ENCODE measurements around the gene MT1M.

MT1M gene

DNA sequence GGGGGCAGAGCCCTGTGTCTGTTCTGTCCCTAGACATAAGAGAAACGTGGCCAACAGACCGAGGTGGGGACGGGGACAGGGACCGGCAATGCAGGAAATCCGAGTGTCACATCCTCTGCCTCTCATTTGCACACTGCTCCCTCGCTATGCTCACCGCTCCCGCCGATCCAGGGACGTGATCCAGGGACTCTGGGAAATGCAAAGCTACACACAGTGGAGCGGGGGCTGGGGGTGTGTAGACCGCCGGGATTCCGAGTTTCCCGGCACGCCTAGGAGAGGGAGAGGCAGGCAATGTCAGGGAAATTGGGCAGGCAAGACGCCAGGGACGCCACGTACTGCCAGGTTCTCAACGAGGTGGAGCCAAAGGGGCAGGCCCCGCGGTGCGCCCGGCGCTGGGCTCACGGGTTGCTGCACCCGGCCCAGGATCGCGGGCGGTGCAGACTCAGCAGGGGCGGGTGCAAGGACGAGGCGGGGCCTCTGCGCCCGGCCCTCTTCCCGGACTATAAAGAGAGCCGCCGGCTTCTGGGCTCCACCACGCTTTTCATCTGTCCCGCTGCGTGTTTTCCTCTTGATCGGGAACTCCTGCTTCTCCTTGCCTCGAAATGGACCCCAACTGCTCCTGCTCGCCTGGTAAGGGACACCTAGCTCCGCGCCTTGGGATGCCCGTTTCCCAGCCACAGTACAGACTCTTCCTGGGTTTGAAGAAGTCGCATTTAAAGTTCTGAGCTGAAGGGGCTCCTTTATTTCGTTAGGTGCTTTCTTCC lies 49.7 kb downstream of the MT1M start, which contains the start of gene MT1X (continued):
- no peak for TF ChIP-seq ZNF544 (tag by site-specific recombination; IDR thresholded peaks at IDR 0.05)
- 0 out of 2 replicates have a peak, but pooled peaks have one; percentile 26 for TF ChIP-seq SP7 (tag by site-specific recombination; IDR thresholded peaks at IDR 0.05)
- TF ChIP-seq ZEB2 (tag by site-specific recombination; IDR thresholded peaks at IDR 0.05) = no peak
- no peak for TF ChIP-seq ZNF510 (tag by site-specific recombination; IDR thresholded peaks at IDR 0.05; ENCODE audit: insufficient replicate concordance)
- TF ChIP-seq ZBTB44 (tag by site-specific recombination; IDR thresholded peaks at IDR 0.05) = peak; percentile 25; the same call in 1 of the 2 replicates
- peak; percentile 24; the same call in 1 of the 2 replicates for TF ChIP-seq GLIS2 (tag by site-specific recombination; IDR thresholded peaks at IDR 0.05)
- TF ChIP-seq, protein P1, sequence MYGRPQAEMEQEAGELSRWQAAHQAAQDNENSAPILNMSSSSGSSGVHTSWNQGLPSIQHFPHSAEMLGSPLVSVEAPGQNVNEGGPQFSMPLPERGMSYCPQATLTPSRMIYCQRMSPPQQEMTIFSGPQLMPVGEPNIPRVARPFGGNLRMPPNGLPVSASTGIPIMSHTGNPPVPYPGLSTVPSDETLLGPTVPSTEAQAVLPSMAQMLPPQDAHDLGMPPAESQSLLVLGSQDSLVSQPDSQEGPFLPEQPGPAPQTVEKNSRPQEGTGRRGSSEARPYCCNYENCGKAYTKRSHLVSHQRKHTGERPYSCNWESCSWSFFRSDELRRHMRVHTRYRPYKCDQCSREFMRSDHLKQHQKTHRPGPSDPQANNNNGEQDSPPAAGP (tag by site-specific recombination; IDR thresholded peaks at IDR 0.05) = no peak
- TF ChIP-seq ZFP41 (tag by site-specific recombination; IDR thresholded peaks at IDR 0.05; ENCODE audit: borderline replicate concordance) = no peak
- TF ChIP-seq ZNF174 (tag by site-specific recombination; IDR thresholded peaks at IDR 0.05) = no peak
- peak; percentile 66 for TF ChIP-seq ZIC2 (tag by site-specific recombination; IDR thresholded peaks at IDR 0.05)
- TF ChIP-seq SETDB1 (IDR thresholded peaks at IDR 0.05; ENCODE audit: insufficient read length, low read length) = no peak
- TF ChIP-seq, protein P2, sequence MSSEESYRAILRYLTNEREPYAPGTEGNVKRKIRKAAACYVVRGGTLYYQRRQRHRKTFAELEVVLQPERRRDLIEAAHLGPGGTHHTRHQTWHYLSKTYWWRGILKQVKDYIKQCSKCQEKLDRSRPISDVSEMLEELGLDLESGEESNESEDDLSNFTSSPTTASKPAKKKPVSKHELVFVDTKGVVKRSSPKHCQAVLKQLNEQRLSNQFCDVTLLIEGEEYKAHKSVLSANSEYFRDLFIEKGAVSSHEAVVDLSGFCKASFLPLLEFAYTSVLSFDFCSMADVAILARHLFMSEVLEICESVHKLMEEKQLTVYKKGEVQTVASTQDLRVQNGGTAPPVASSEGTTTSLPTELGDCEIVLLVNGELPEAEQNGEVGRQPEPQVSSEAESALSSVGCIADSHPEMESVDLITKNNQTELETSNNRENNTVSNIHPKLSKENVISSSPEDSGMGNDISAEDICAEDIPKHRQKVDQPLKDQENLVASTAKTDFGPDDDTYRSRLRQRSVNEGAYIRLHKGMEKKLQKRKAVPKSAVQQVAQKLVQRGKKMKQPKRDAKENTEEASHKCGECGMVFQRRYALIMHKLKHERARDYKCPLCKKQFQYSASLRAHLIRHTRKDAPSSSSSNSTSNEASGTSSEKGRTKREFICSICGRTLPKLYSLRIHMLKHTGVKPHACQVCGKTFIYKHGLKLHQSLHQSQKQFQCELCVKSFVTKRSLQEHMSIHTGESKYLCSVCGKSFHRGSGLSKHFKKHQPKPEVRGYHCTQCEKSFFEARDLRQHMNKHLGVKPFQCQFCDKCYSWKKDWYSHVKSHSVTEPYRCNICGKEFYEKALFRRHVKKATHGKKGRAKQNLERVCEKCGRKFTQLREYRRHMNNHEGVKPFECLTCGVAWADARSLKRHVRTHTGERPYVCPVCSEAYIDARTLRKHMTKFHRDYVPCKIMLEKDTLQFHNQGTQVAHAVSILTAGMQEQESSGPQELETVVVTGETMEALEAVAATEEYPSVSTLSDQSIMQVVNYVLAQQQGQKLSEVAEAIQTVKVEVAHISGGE (tag by site-specific recombination; conservative IDR thresholded peaks at IDR 0.05; ENCODE audit: low read depth) = peak; percentile 42; the same call in 1 of the 2 replicates
- TF ChIP-seq ZBTB48 (tag by site-specific recombination; IDR thresholded peaks at IDR 0.05) = peak; percentile 94
- TF ChIP-seq, protein P3, sequence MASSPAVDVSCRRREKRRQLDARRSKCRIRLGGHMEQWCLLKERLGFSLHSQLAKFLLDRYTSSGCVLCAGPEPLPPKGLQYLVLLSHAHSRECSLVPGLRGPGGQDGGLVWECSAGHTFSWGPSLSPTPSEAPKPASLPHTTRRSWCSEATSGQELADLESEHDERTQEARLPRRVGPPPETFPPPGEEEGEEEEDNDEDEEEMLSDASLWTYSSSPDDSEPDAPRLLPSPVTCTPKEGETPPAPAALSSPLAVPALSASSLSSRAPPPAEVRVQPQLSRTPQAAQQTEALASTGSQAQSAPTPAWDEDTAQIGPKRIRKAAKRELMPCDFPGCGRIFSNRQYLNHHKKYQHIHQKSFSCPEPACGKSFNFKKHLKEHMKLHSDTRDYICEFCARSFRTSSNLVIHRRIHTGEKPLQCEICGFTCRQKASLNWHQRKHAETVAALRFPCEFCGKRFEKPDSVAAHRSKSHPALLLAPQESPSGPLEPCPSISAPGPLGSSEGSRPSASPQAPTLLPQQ (tag by site-specific recombination; IDR thresholded peaks at IDR 0.05) = peak; percentile 73; the same call in 1 of the 2 replicates
- TF ChIP-seq ZNF561 (tag by site-specific recombination; IDR thresholded peaks at IDR 0.05; ENCODE audit: borderline replicate concordance) = 0 out of 2 replicates have a peak, but pooled peaks have one; percentile 24
- peak; percentile 46 for TF ChIP-seq EGR2 (tag by site-specific recombination; IDR thresholded peaks at IDR 0.05; ENCODE audit: low read depth)
- TF ChIP-seq, protein P4, sequence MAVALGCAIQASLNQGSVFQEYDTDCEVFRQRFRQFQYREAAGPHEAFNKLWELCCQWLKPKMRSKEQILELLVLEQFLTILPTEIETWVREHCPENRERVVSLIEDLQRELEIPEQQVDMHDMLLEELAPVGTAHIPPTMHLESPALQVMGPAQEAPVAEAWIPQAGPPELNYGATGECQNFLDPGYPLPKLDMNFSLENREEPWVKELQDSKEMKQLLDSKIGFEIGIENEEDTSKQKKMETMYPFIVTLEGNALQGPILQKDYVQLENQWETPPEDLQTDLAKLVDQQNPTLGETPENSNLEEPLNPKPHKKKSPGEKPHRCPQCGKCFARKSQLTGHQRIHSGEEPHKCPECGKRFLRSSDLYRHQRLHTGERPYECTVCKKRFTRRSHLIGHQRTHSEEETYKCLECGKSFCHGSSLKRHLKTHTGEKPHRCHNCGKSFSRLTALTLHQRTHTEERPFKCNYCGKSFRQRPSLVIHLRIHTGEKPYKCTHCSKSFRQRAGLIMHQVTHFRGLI (tag by site-specific recombination; IDR thresholded peaks at IDR 0.05) = 0 out of 2 replicates have a peak, but pooled peaks have one; percentile 35
- TF ChIP-seq ZBTB20 (tag by site-specific recombination; IDR thresholded peaks at IDR 0.05) = peak; percentile 74
- peak; percentile 86 for TF ChIP-seq PATZ1 (tag by site-specific recombination; IDR thresholded peaks at IDR 0.05)
- TF ChIP-seq ZNF10 (tag by site-specific recombination; IDR thresholded peaks at IDR 0.05) = peak; percentile 91
- TF ChIP-seq ZNF266 (tag by site-specific recombination; IDR thresholded peaks at IDR 0.05; ENCODE audit: low read depth) = no peak
- TF ChIP-seq HIC1 (tag by site-specific recombination; IDR thresholded peaks at IDR 0.05) = 0 out of 2 replicates have a peak, but pooled peaks have one; percentile 23
- TF ChIP-seq KLF8 (tag by site-specific recombination; IDR thresholded peaks at IDR 0.05) = peak; percentile 42; the same call in 1 of the 2 replicates
- TF ChIP-seq ZNF624 (tag by site-specific recombination; IDR thresholded peaks at IDR 0.05) = no peak
